OCI-LY7 (cell line): Measurements from ENCODE around the gene MPRIP. TPM values are rescaled to one million over a fixed set of nuclear protein-coding genes. Genes with fewer than 3 reads are reported as not detected.

Source experiments
- BruUV-seq: library from RNA; stranded (reverse); fragments of 400-500 nt; replicated peaks from 2 replicates; lab custom pipeline; 2021; lab: Mats Ljungman, UMichigan
- CTCF ChIA-PET: fragments of 300-600 bp; sonication (Branson Sonifier 250); formaldehyde crosslinking; loops from one replicate; lab custom pipeline; 2022; ENCODE audit warnings: antibody characterized with exemption; ENCODE audit not compliant: unreplicated experiment; lab: Charles Lee
- POLR2A ChIA-PET: fragments of 300-600 bp; sonication (Branson Sonifier 250); formaldehyde crosslinking; loops from one replicate; lab custom pipeline; 2022; ENCODE audit warnings: antibody characterized with exemption; lab: Charles Lee
- DNase-seq: peaks from one replicate; pipeline ENCODE4 v3.0.0-alpha.2; 2015; ENCODE audit warnings: low spot score
- H2AFZ ChIP-seq: fragments of 200-600 bp; sonication (generic), shearing (Covaris generic); 2 replicates; pipeline ENCODE4 v1.6.1; 2014; ENCODE audit warnings: mild to moderate bottlenecking, antibody characterized with exemption, low read length, moderate library complexity
- H3K27ac ChIP-seq: fragments of 200-600 bp; sonication (generic); 2 replicates; pipeline ENCODE4 v1.5.1; 2014; ENCODE audit warnings: mixed run types, low read depth, mild to moderate bottlenecking, moderate library complexity, low read length, inconsistent platforms; ENCODE audit not compliant: poor library complexity, severe bottlenecking
- H3K36me3 ChIP-seq: fragments of 200-600 bp; sonication (generic); 2 replicates; pipeline ENCODE4 v1.6.1; 2014; ENCODE audit warnings: mild to moderate bottlenecking, antibody characterized with exemption, low read length, moderate library complexity, mixed read lengths; ENCODE audit not compliant: insufficient read depth
- H3K4me1 ChIP-seq: fragments of 200-600 bp; sonication (generic); 2 replicates; pipeline ENCODE4 v1.5.1; 2014; ENCODE audit warnings: mild to moderate bottlenecking, low read length; ENCODE audit not compliant: insufficient read depth, poor library complexity, severe bottlenecking
- H3K4me2 ChIP-seq: fragments of 200-600 bp; sonication (generic); 2 replicates; pipeline ENCODE4 v1.6.1; 2014; ENCODE audit warnings: mild to moderate bottlenecking, low read length
- H3K4me3 ChIP-seq: fragments of 200-600 bp; sonication (generic); 2 replicates; pipeline ENCODE4 v1.5.1; 2014; ENCODE audit warnings: mild to moderate bottlenecking, low read depth, low read length; ENCODE audit not compliant: poor library complexity, severe bottlenecking
- H3K79me2 ChIP-seq: fragments of 200-600 bp; sonication (generic); 2 replicates; pipeline ENCODE4 v1.6.1; 2016; ENCODE audit warnings: low read depth, mild to moderate bottlenecking, low read length, moderate library complexity, mixed read lengths; ENCODE audit not compliant: insufficient read depth
- H3K9me2 ChIP-seq: fragments of 200-600 bp; sonication (generic); 2 replicates; pipeline ENCODE4 v1.6.1; 2016; ENCODE audit warnings: mild to moderate bottlenecking, low read length, mixed read lengths; ENCODE audit not compliant: insufficient read depth
- H3K9me3 ChIP-seq: fragments of 200-600 bp; sonication (generic); 2 replicates; pipeline ENCODE4 v1.6.1; 2014; ENCODE audit warnings: mild to moderate bottlenecking, mixed run types, low read length, mixed read lengths
- H4K20me1 ChIP-seq: fragments of 200-600 bp; sonication (generic); 2 replicates; pipeline ENCODE4 v1.6.1; 2014; ENCODE audit warnings: mild to moderate bottlenecking, antibody characterized with exemption, low read length, moderate library complexity, mixed read lengths; ENCODE audit not compliant: insufficient read depth
- EZH2phosphoT487 ChIP-seq: fragments of 200-600 bp; sonication (generic); IDR thresholded peaks from 2 replicates; pipeline ENCODE4 v1.6.1; 2018; ENCODE audit warnings: low read depth, borderline replicate concordance, mild to moderate bottlenecking, mixed run types, antibody characterized with exemption, low read length, moderate library complexity, mixed read lengths
- intact Hi-C: fragments of 100-400 bp; cut with micrococcal nuclease; formaldehyde crosslinking; loops from one replicate; pipeline ENCODE4 v1.10.0; 2022; ENCODE audit not compliant: unreplicated experiment
- total RNA-seq, 2 experiments: library from RNA; depleted of rRNA in 1 of 2; stranded (reverse); fragments of >200 nt in 1 of 2; shearing (Covaris generic) in 1 of 2; gene quantifications; 2 replicates each; pipeline ENCODE4 v1.2.3, GENCODE V29; 2014 to 2022
- TF ChIP-seq, protein P1 (sequence below): fragments of 200-600 bp; sonication (generic); conservative IDR thresholded peaks from 2 replicates; pipeline ENCODE4 v1.5.1; 2014; ENCODE audit warnings: mild to moderate bottlenecking, antibody characterized with exemption, low read length, moderate library complexity, mixed read lengths

MPRIP gene
- total RNA-seq, 2 experiments from 2014 or later, result 73.3 to 109 TPM

DNA sequence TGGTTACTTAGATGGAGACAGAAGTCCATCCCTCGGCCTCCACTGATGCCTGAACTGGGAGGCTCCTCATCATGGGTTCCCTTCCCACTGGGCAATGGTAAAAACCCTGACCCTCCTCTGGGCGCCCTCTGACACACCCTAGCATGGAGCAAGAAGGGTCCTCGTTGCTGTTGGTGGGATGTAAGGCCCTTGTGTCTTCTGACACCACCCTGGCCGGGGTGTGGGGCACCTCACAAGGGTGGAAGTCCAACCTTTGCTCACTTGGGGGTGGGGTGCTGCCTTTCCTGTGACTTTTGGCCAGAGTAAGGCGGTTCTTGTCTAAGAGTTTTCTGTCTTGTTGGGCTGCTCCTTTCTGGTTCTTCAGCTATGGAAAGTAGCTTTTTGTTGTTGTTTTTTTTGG lies 28.7 kb downstream of the MPRIP start:
- POLR2A ChIA-PET, result no interaction called here
- CTCF ChIA-PET, result no interaction called here
- DNase-seq, result no peak
- Histone ChIP-seq H3K9me2 (no peaks in the 10 kb centered on the region), H2AFZ (no peak overlapping the region), H3K27ac (no peak overlapping the region), H3K4me2 (no peak overlapping the region), H3K4me3 (no peak overlapping the region), H3K4me1 (no peaks in the 10 kb centered on the region), H3K9me3 (no peaks in the 10 kb centered on the region), H3K36me3 (peaks cover 7% of the 10 kb centered on the region; the same call in 1 of the 2 replicates), H4K20me1 (no peaks in the 10 kb centered on the region; the same call in 1 of the 2 replicates), H3K79me2 (peaks cover 4% of the 10 kb centered on the region; the same call in 1 of the 2 replicates)
- intact Hi-C loops, result no loop called here
- no TSS peak for BruUV-seq
- TF ChIP-seq, protein P1, sequence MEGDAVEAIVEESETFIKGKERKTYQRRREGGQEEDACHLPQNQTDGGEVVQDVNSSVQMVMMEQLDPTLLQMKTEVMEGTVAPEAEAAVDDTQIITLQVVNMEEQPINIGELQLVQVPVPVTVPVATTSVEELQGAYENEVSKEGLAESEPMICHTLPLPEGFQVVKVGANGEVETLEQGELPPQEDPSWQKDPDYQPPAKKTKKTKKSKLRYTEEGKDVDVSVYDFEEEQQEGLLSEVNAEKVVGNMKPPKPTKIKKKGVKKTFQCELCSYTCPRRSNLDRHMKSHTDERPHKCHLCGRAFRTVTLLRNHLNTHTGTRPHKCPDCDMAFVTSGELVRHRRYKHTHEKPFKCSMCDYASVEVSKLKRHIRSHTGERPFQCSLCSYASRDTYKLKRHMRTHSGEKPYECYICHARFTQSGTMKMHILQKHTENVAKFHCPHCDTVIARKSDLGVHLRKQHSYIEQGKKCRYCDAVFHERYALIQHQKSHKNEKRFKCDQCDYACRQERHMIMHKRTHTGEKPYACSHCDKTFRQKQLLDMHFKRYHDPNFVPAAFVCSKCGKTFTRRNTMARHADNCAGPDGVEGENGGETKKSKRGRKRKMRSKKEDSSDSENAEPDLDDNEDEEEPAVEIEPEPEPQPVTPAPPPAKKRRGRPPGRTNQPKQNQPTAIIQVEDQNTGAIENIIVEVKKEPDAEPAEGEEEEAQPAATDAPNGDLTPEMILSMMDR, result no peak
- no peak for TF ChIP-seq EZH2phosphoT487

DNA sequence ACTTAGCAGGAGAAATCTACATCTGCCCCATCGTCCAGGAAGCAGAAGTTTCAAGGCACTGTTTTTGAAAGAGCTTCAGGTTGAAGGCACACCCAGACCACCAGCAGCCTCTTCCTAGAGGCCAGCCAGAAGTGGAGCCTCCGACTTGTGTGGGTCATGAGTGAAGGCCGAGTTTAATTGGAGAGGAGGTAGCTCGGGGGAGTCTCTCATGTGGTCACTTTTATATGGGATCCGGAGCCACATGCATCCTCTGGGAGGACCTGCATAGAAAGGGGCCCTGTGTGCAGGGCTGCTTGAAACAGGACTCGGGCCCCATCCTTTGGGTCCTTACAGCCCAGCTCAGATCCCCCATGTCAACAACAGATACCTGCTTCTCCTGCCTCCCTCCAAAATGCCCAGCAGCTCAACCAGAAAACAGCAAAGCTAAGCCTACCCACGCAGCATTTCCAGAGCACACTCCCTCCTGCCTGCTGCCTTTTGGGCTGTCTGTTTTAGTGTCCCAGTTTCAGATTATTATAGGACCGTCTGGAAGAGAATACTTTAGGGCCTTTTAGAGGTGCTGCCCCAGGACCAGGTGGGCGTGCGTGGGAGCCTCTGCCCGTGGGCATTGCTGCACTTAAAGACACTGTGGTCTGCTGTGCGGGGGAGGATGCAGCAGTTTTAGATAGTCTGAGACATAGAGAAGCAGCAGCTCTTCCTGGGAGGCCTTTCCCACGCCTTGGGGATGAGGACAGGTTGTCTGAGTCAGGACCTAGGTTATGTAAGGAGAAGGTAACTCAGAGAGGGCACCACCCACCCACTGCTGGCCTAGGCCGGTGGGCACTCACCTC lies 29.5 kb downstream of the MPRIP start:
- no peaks in the 10 kb centered on the region; the same call in 1 of the 2 replicates for H4K20me1 ChIP-seq

More for the DNA sequence above, 29.5 kb downstream of the MPRIP start:
- H3K9me2 ChIP-seq, result no peaks in the 10 kb centered on the region
- CTCF ChIA-PET, result no interaction called here
- no peaks in the 10 kb centered on the region for H3K4me1 ChIP-seq
- H3K4me2 ChIP-seq, result no peak overlapping the region
- POLR2A ChIA-PET, result no interaction called here
- peaks cover 4% of the 10 kb centered on the region; the same call in 1 of the 2 replicates for H3K79me2 ChIP-seq
- H3K9me3 ChIP-seq, result no peaks in the 10 kb centered on the region
- H3K27ac ChIP-seq, result no peak overlapping the region
- no peak for DNase-seq
- no peak overlapping the region for H3K4me3 ChIP-seq
- peaks cover 7% of the 10 kb centered on the region; the same call in 1 of the 2 replicates for H3K36me3 ChIP-seq
- TF ChIP-seq, protein P1, result no peak
- no peak for TF ChIP-seq EZH2phosphoT487
- no TSS peak for BruUV-seq
- no peak overlapping the region for H2AFZ ChIP-seq
- intact Hi-C loops, result no loop called here
